GM23248 (cell line): Measurements from ENCODE around the gene MRGPRX1. TPM values are rescaled to one million over a fixed set of nuclear protein-coding genes. Genes with fewer than 3 reads are reported as not detected.

ENCODE experiments used
- DNase-seq: peaks from one replicate; pipeline ENCODE4 v3.0.0-alpha.2; 2015
- H2AFZ ChIP-seq: fragments of 200-600 bp; sonication (generic); 2 replicates; pipeline ENCODE4 v1.6.1; 2016; ENCODE audit warnings: antibody characterized with exemption
- H3F3A ChIP-seq: fragments of 200-600 bp; sonication (generic); 2 replicates; pipeline ENCODE4 v1.6.1; 2016; ENCODE audit warnings: mild to moderate bottlenecking, antibody characterized with exemption, mixed run types; ENCODE audit not compliant: insufficient read depth
- H3K27ac ChIP-seq: fragments of 200-600 bp; sonication (generic); 2 replicates; pipeline ENCODE4 v1.5.1; 2016; ENCODE audit warnings: mild to moderate bottlenecking
- H3K27me3 ChIP-seq: fragments of 200-600 bp; sonication (generic); replicated peaks from 2 replicates; pipeline ENCODE4 v1.6.1; 2016; ENCODE audit warnings: mild to moderate bottlenecking; ENCODE audit not compliant: insufficient read depth
- H3K36me3 ChIP-seq: fragments of 200-600 bp; sonication (generic); 2 replicates; pipeline ENCODE4 v1.6.1; 2016; ENCODE audit warnings: low read depth, mild to moderate bottlenecking
- H3K4me1 ChIP-seq: fragments of 200-600 bp; sonication (generic); 2 replicates; pipeline ENCODE4 v1.6.1; 2016; ENCODE audit warnings: mild to moderate bottlenecking; ENCODE audit not compliant: insufficient read depth
- H3K4me2 ChIP-seq: fragments of 200-600 bp; sonication (generic); one replicate; pipeline ENCODE4 v1.6.1; 2016; ENCODE audit warnings: mild to moderate bottlenecking; ENCODE audit not compliant: unreplicated experiment
- H3K4me3 ChIP-seq: fragments of 200-600 bp; sonication (generic); 2 replicates; pipeline ENCODE4 v1.5.1; 2016; ENCODE audit warnings: mild to moderate bottlenecking
- H3K79me2 ChIP-seq: fragments of 200-600 bp; sonication (generic); 2 replicates; pipeline ENCODE4 v1.6.1; 2016; ENCODE audit warnings: mild to moderate bottlenecking; ENCODE audit not compliant: insufficient read depth
- H3K9ac ChIP-seq: fragments of 200-600 bp; sonication (generic); 2 replicates; pipeline ENCODE4 v1.6.1; 2016; ENCODE audit warnings: mild to moderate bottlenecking
- H3K9me2 ChIP-seq: fragments of 200-600 bp; sonication (generic); 2 replicates; pipeline ENCODE4 v1.6.1; 2016; ENCODE audit warnings: mixed run types, mild to moderate bottlenecking, moderate library complexity; ENCODE audit not compliant: insufficient read depth
- H3K9me3 ChIP-seq: fragments of 200-600 bp; sonication (generic); one replicate; pipeline ENCODE4 v1.6.1; 2017; ENCODE audit warnings: low read depth
- H4K20me1 ChIP-seq: fragments of 200-600 bp; sonication (generic); 2 replicates; pipeline ENCODE4 v1.6.0; 2016; ENCODE audit not compliant: insufficient read depth
- EZH2 ChIP-seq: fragments of 200-600 bp; sonication (generic); IDR thresholded peaks from 2 replicates; pipeline ENCODE4 v1.6.1; 2018; ENCODE audit warnings: antibody characterized with exemption, mild to moderate bottlenecking; ENCODE audit not compliant: insufficient read depth, poor library complexity, severe bottlenecking
- EZH2phosphoT487 ChIP-seq: fragments of 200-600 bp; sonication (generic); IDR thresholded peaks from 2 replicates; pipeline ENCODE4 v1.6.1; 2018; ENCODE audit warnings: antibody characterized with exemption, moderate library complexity, mild to moderate bottlenecking, low read depth; ENCODE audit not compliant: insufficient read depth
- WGBS, 2 experiments: methylation state at CpG; one replicate each; pipeline ENCODE4 v1.1.6; 2015 to 2017; ENCODE audit warnings: low lambda C conversion rate in 2 of 2, low coverage in 1 of 2; ENCODE audit errors: missing lambda C conversion rate in 2 of 2; 5-methylcytosine and 5-hydroxymethylcytosine counted together
- in situ Hi-C: fragments of 300-500 bp; cut with MboI; formaldehyde crosslinking; loops from 2 replicates; pipeline ENCODE4 v1.15.0; 2020
- polyA plus RNA-seq: library from polyadenylated mRNA; unstranded; fragments of >200 nt; fragmentation: Nextera tagmentation; extraction: Ambion mirVana; gene quantifications from 2 replicates; pipeline ENCODE4 v1.2.1, GENCODE V29; 2016
- total RNA-seq: library from RNA; depleted of rRNA; stranded (reverse); fragments of >200 nt; shearing (Covaris generic); gene quantifications from 2 replicates; pipeline ENCODE4 v1.2.3, GENCODE V29; 2014

MRGPRX1 gene
- total and polyA plus RNA-seq, 2 experiments from 2014 or later: not detected

DNA sequence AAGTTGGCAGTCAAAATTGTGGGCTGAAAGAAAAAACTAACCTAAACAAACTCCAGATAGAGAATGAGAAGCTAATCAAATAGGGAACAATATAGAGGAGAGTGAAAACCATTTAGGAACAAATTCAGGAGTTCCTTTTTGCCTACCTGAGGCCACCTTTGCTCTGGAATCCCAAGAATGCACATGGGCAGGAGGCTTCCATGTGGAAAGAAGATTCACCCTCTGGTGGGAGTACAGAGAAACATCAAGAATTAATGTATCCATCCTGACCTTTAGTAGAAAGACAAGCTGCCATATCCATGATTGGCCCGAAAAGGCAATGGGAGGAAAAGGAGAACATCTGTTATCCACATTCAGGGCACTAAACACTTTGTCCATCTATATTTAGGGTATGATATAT is 35.0 kb upstream of the MRGPRX1 start:
- no peak for DNase-seq
- no peaks in the 10 kb centered on the region for H3K9me2 ChIP-seq
- no peak overlapping the region for H3K4me2 ChIP-seq
- H3K36me3 ChIP-seq: no peaks in the 10 kb centered on the region
- H3F3A ChIP-seq: no peaks in the 10 kb centered on the region
- no peaks in the 10 kb centered on the region for H3K79me2 ChIP-seq
- no peak overlapping the region for H3K9ac ChIP-seq
- 4 to 7% methylated on average over 1 of the region's 1 CpG for WGBS, 2 experiments
- H3K27me3 ChIP-seq: peaks cover 7% of the 10 kb centered on the region
- H4K20me1 ChIP-seq: no peaks in the 10 kb centered on the region
- in situ Hi-C loops: no loop called here
- H2AFZ ChIP-seq: no peak overlapping the region
- no peak overlapping the region for H3K27ac ChIP-seq
- no peaks in the 10 kb centered on the region for H3K4me1 ChIP-seq
- no peak overlapping the region for H3K4me3 ChIP-seq
- H3K9me3 ChIP-seq: no peaks in the 10 kb centered on the region
- no peak for TF ChIP-seq EZH2
- no peak for TF ChIP-seq EZH2phosphoT487

DNA sequence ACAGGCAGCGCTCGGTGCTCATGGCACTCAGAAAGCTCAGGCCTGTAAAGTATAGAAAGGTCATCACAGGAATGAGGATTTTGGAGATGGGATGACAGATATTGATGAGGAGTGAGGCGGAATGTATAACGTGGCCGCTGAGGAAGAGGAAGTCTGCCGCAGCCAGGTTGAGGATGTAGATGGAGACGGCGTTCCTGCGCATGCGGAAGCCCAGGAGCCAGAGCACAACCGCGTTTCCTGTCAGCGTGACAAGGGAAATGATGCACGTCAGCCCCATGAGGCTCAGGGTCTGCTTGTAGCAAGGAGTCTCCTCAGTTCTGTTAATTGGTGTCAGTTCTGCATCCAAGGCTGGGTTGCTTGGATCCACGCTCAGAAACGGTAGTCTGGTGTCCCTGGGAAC is 33.1 kb upstream of the MRGPRX1 start:
- in situ Hi-C loops: no loop called here
- Histone ChIP-seq H3K4me3 (no peak overlapping the region), H3K4me1 (no peaks in the 10 kb centered on the region), H4K20me1 (no peaks in the 10 kb centered on the region), H3K36me3 (no peaks in the 10 kb centered on the region), H3K4me2 (no peak overlapping the region), H2AFZ (no peak overlapping the region), H3K27ac (no peak overlapping the region), H3K9me3 (no peaks in the 10 kb centered on the region), H3F3A (no peaks in the 10 kb centered on the region), H3K9me2 (no peaks in the 10 kb centered on the region), H3K79me2 (no peaks in the 10 kb centered on the region), H3K9ac (no peak overlapping the region), H3K27me3 (peaks cover 7% of the 10 kb centered on the region)
- TF ChIP-seq EZH2 (no peak), EZH2phosphoT487 (no peak)
- WGBS, 2 experiments: 3 to 9% methylated on average over 16 of the region's 16 CpGs
- no peak for DNase-seq

DNA sequence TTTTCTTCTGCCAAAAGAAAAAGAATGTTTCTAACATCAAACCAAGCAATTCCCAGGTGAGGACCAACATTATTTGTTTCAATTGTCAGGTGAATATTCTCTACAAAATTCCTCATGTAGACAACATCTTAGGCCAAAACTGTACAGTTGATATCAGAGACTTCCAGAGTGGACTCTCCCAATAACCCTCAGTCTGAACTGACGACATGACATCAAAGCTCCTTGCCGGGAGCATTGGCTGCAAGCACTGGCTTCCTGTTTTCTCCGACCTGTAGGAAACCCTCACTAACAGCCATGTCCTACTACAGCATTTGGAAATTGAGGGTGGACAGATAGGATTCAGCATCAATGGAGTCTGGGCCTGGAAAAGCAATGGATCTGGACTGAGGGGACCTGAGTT is 30.5 kb upstream of the MRGPRX1 start:
- DNase-seq: no peak
- in situ Hi-C loops: no loop called here
- no peak overlapping the region for H3K4me2 ChIP-seq
- 29 to 53% methylated on average over 3 of the region's 3 CpGs for WGBS, 2 experiments
- no peaks in the 10 kb centered on the region for H3K36me3 ChIP-seq
- H3K9me2 ChIP-seq: no peaks in the 10 kb centered on the region
- no peak overlapping the region for H3K9ac ChIP-seq
- H3K9me3 ChIP-seq: no peaks in the 10 kb centered on the region
- no peaks in the 10 kb centered on the region for H3F3A ChIP-seq
- H3K4me3 ChIP-seq: no peak overlapping the region
- no peak overlapping the region for H3K27ac ChIP-seq
- no peaks in the 10 kb centered on the region for H3K79me2 ChIP-seq
- no peaks in the 10 kb centered on the region for H4K20me1 ChIP-seq
- no peak overlapping the region for H2AFZ ChIP-seq
- H3K4me1 ChIP-seq: no peaks in the 10 kb centered on the region
- peaks cover 7% of the 10 kb centered on the region for H3K27me3 ChIP-seq
- TF ChIP-seq EZH2phosphoT487: no peak
- TF ChIP-seq EZH2: no peak

DNA sequence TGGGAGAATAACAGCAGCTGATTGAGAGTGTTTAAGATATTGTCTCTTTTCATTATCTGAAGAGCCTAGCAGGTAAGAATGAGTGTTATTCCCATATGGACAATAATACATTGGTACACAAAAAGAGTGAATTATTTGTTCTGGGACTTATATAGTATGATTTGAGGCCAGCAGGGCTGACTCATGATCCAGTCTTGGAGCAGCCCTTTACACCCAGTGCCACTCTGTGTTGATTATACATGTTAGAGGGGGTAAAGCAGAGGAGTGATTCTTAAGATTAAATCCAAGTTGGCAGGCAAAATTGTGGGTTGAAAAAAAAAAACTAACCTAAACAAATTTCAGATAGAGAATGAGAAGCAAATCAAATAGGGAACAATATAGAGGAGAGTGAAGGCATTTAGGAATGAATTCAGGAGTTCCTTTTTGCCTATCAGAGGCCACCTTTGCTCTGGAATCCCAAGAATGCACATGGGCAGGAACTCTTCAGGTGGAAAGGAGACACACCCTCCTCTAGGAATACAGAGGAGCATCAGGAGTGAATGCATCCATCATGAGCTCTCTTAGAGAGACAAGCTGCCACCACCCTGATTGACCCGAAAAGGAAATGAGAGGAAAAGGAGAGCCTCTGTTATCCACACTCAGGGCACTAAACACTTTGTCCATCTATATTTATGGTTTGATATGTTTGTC is 19.2 kb upstream of the MRGPRX1 start:
- Histone ChIP-seq H2AFZ (no peak overlapping the region), H3K27me3 (peaks cover 5% of the 10 kb centered on the region; the same call in 1 of the 2 replicates), H3K9ac (no peak overlapping the region), H3K4me3 (no peak overlapping the region), H3K4me1 (no peaks in the 10 kb centered on the region), H3K9me3 (no peaks in the 10 kb centered on the region), H3F3A (no peaks in the 10 kb centered on the region), H3K9me2 (no peaks in the 10 kb centered on the region), H3K4me2 (no peak overlapping the region), H3K36me3 (no peaks in the 10 kb centered on the region), H3K27ac (no peak overlapping the region), H4K20me1 (no peaks in the 10 kb centered on the region), H3K79me2 (no peaks in the 10 kb centered on the region)
- TF ChIP-seq EZH2: no peak
- TF ChIP-seq EZH2phosphoT487: no peak
- in situ Hi-C loops: no loop called here
- DNase-seq: no peak
- 16 to 25% methylated on average over 1 of the region's 1 CpG for WGBS, 2 experiments
